Measurements from ENCODE around the gene GIPR.
"Not testable (repeated sequence)": the region's sequence is repeated elsewhere in the genome, so short reads cannot be mapped to it uniquely, and the experiment has no call there.

The GIPR gene

DNA sequence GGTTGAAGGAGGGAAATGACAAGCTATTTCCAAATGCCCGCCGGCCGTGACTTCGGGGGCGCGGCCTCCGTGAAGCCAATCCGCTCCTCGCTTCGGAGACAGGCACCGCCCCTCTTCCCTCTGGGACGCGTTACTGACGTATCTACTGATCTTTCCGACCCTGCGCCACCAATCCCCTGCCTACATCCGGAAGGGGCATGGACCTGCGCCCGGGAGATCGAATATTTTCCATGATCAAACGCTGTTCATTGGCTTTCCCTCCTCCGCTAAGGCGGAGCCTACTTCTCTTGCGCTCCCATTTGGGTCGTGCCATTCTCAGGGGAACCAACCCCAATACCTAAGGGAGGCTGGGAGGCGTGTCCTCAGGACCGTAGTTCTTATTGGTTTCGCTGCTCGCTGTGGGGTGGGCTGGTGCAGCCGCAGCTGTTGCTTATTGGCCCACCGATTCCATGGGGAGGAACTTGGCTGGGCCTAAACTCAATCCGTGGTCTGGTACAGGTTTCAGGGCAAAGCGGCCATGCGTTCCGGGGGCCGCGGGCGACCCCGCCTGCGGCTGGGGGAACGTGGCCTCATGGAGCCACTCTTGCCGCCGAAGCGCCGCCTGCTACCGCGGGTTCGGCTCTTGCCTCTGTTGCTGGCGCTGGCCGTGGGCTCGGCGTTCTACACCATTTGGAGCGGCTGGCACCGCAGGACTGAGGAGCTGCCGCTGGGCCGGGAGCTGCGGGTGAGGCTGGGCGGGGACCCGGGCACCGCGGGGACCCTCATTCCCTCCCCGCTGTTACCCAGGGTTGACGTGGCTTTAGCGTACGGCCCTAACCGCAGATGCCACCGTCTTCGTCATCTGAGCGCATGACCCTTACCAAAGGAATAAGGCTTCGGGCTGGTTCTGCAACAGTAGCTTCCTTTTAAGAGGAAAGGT is 24.4 kb downstream of the GIPR start, which contains the start of gene QPCTL:
Gene QPCTL (plus strand): TSS at position 480 of the 919 bp plus-strand sequence. CDS start 38 bp downstream, at position 518.
- DNase-seq: peak; percentile 99

DNA sequence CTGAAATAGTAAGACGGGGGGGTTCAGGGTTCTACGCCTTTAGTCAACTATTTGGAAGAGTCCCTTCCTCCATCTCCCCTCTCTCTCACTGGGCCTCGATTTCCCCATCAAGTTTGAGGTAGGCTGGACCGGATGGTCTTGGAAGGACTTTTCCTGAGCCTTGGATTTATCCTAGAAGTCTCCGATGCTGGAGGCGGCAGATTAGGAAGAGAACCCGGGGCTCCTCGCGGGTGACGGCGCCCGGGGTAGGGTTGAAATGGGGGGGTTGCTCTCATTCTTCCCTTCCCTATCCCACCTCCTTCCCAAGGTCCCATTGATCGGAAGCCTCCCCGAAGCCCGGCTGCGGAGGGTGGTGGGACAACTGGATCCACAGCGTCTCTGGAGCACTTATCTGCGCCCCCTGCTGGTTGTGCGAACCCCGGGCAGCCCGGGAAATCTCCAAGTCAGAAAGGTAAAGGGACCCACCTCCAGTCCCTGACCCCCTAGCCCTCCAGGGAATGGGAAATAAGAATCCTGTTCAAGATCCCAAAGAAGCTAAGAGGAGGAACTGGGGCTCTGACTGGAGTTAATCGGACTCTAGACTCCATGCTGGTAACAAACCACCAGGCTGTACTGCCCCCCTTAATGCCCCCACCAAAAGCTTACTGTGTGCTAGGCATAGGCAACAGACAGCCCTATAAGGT is 25.2 kb downstream of the GIPR start:
- no peak for DNase-seq

DNA sequence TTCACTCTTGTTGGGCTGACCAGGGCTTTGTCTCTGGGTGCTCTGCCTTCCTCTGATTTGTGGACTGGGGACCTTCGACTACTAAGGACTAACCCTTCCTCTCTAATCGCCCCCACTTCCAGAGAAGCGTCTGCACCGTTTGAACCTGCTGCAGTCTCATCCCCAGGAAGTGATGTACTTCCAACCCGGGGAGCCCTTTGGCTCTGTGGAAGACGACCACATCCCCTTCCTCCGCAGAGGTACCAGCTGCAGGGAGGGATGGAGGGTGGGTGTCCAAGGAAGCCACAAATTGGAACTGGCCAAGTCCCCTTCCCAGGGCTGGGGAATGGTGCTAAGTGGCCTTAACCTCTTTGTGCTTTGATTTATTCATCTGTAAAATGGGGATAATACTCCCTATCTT is 33.7 kb downstream of the GIPR start:
- no peak for DNase-seq

DNA sequence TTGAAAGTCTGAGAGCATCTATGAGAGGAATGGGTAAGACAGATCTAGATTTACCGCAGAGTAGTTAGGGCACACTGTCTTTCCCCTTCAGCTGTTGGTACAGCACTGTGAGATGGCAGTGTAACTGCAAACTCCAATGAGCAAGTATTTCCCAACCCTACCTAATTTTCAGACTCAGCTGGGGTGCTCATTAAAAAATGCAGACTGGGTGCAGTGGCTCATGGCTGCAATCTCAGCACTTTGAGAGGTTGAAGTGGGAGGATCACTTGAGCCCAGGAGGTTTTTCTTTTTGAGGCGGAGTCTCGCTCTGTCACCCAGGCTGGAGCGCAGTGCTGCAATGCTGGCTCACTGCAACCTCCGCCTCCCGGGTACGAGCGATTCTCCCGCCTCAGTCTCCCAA is 37.1 kb downstream of the GIPR start:
- no peak for DNase-seq

DNA sequence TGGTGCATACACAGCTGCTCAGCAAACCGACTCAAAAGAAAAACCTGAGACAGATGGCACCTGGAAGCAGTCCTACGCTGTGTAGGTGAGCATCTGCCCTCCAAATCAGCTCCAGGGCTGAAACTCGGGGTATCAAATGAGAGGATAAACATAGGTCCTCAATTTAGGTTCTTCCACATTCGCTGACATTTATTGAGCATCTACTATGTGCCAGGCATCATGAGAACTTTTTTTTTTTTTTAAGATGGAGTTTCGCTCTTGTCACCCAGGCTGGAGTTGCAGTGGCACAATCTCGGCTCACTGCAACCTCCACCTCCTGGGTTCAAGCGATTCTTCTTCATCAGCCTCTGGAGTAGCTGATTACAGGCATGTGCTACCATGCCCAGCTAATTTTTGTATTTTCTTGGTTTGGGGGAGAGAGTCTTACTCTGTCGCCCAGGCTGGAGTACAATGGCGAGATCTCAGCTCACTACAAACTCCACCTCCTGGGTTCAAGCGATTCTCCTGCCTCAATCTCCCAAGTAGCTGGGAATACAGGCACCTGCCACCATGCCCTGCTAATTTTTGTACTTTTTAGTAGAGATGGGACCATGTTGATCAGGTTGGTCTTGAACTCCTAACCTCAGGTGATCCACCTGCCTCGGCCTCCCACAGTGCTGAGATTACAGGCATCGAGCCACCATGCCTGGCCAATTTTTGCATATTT is 37.8 kb downstream of the GIPR start:
- DNase-seq: no peak

DNA sequence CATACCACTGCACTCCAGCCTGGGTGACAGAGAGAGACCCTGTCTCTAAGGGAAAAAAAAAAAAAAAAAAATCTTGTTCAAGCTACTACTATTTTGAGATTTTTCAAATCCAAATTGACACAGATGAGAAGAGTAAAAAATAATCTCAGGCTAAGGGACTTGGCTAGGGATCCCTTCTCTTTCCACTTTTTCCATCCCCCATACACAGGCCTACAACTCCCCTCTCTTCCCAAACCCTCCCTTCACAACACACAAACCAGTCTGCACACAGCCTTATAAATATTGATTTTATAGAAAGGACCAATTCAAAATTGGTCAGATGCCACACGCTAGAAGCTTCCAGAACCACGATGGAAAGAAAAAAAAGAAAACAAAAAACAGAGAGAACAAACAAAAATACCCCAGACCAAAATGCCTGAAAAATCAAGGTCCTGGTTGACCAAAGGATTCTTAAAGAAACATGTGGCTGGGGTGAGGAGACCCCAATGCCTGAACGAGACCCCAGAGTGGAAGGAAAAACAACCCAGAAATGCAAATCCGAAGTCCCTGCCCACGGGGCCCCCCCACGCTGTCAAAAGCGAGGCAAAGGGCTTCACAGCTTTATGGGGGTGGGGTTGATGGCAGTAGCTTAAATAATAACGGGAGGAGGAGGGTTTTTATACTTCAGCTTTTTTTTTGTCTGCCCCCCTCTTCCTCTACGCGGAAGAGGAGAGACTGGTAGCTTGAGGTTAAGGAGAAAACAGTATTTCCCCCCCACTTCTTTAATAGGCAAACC is 42.5 kb downstream of the GIPR start:
- no peak for DNase-seq

DNA sequence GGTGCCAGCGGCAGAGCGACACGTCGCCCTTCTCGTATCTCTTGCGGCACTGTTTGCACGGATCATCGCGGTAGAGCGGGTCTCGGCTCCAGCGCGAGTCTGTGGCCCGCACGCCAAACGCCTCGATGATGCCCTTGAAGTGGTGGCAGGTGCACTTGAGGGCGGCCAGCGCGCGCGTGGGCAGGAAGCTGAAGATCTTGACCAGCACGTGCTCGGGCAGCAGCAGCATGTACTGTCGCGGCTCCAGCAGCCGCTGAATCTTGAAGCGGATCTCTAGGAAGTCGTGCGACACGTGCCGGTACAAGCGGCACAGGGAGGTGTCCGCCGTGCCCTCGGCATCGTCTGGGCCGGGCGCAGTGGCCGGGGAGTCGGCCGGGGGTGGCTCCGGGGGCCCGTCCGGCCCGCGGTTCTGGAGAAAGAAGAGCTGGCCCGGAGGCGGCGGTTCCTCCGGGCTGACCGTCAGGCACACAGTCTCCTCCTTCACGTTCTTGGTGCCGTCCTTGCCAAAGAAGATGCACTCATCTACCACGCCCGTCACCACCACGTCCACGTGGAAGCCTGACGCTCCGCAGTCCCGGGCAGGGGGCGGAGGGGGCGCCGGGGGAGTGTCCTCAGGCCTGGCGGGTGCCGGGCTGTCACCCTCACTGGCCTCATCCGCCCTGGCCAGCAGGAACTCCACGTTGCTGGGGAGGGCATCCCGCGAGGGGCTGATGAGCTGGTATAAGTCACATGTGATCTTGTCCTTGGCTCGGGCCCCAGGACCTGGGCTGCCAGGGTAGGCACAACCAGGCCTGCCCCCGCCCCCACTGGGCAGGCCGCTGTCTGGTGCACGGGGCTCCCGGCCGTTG is 44.1 kb downstream of the GIPR start:
- no peak for DNase-seq

DNA sequence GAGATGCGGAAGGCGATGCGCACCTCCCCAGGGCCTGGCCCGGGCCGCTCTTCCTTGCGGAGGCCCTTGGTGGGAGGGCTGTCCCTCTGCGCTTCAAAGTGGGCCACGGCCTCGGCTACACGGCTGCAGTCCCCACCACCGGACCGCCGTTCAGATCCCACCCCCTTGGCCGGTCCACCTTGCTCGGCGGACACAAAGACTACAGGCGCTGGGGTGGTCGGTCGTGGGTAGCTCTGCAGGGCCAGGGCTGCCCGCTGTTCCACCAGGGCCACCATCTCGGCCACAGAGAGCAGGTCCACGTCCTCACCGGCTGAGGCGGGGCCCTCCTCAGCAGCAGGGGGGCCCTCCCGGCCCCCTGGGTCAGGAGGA is 44.7 kb downstream of the GIPR start:
- no peak for DNase-seq

DNA sequence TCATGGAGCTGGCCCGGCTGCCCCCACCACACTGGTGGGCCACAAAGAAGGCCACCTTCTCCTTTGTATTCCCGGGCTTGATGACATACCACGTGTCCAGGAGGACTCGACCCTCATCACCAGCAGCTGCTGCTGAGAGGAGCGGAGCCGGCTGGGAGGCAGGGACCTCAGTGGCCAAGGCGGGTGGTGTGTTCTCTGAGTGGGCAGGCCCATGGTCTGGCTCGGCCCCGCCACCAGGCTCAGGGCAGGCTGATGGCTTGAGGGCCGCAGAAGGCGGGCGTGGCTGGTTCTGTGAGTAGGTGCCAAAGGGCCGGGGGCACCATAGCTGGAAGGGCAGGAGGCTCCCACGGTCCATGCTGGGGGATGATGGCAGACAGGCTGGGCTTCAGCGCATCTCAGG is 45.1 kb downstream of the GIPR start:
- no peak for DNase-seq

DNA sequence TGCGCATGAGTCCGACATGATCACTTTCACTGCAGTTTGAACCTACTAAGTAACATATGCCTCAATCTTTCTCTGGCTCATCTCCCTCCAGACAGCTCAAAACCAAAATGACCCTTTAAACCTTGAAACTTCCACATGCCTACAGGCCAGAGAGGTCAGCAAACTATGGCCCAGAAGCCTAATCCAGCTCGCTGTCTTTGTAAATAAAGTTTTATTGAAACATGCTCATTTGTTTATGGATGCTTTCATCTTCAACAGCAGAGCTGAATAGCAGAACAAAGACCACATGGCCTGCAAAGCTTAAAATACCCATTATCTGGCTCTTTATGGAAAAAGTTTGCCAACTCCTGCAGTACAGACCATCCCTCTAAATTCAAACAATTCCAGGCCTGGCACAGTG is 47.1 kb downstream of the GIPR start:
- DNase-seq: no peak

DNA sequence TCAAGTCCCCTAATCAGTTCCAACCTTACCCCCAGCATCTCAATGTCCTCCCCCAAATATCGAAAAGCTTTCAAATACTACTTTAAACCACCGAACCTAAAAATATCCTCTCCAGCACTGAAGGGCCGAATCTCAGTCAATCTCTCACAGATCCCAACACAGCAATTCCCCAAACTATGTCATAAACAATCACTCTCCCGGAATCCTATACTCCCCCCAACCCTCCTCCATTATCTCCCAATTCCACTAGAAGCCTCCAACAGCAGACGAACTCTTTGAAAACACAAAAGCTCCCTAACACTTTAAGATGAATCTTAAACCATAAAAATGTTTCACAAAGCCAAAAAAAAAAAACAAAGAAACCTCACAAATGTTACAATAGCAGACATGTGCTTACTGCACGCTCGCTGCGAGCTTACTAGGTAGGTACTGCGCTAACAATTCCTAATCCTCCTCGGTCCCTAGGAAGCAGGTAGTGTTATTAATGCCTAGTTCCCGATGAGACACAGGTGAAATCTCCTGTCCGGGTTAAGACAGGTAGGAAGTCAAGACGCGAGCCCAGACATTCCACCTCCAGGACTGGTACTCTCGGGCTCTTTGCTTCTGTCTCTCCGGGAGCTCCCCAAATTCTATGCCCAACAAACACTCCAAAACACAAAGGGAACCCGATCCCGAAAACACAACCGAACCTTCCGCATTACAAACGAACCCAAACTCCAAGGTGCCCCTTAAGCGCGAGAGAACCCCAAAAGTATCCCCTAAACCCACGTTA is 48.5 kb downstream of the GIPR start:
- no peak for DNase-seq

DNA sequence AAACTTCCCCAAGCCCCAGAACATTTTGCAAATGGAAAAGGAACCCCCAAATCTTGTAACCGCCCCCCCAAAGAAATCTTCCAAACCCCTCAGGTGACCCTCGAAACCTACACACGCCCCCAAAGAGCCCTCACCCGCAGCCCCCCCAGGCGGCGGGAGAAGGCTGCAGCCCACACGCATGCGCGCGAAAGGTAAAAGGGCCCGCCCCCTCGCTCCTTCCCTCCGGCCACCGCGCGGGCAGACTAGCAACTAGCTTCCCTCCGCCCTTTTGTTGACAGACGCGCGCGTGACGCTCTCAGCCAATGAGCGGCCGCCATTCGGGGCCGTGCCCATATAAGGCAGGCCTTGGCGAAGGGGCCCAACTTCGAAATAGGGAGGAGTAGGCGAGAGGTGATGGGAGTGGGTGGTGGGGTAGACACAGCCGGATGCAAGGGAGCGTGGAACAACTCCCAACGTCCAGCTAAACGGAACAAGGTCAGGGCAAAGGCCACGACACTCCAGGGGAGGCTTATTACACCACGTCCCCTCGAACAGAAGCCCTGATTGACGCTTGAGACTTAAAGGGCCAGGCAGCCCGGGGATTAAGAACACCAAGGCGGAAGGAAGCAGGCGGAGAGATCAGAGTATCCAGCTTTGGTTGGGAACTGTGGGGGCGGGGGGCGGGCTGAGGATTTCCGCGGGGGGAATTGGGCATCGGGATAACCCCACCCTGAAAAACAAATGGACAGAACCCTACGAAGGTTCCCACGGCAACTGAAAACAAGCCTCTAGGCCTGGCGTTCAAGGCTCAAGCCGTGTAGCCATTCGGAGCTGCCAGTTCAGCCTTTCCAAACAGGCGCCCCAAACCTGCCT is 49.3 kb downstream of the GIPR start:
- peak; percentile 92 for DNase-seq

DNA sequence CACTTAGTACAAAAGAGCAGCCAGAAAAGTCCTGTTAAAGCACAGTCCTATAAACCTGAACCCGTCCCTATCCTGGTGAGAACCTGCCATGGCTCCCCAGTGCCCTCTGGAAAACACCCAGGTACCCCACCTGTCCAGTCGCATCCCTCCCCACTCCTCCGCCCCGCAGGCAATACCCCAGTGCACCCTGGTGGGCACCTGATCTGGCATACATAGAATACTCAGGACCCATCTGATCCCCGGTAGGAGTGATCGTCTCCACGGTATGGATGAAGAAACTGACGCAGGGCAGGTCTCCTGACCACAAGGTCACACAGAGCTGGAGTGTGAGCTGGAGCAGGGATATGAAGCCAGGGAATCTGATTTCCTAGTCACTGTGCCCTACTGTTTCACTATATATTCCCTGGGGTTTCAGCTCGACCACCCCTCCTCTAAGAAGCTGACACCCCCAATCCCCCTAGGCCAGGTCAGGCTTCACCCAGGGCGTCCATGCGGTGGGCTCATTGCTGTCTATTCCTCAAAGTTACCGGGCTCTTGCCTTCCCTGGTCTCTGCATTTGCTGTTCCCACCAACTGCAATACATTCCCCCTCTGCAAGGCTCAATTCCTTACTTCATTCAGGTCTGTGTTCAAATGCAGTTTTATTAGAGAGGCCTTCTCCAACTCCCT is 50.1 kb downstream of the GIPR start:
- DNase-seq: no peak

DNA sequence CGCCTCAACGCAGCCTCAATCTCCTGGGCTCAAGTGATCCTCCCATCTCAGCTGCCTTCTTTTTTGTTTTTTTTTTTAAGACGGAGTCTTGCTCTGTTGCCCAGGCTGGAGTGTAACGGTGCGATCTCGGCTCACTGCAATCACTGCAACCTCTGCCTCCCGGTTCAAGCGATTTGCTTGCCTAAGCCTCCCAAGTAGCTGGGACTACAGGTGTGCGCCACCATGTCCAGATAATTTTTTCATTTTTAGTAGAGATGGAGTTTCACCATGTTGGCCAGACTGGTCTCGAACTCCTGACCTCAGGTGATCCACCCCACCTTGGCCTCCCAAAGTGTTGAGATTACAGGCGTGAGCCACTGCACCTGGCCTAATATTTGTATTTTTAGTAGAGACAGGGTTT is 52.0 kb downstream of the GIPR start:
- not testable (repeated sequence) for DNase-seq

DNA sequence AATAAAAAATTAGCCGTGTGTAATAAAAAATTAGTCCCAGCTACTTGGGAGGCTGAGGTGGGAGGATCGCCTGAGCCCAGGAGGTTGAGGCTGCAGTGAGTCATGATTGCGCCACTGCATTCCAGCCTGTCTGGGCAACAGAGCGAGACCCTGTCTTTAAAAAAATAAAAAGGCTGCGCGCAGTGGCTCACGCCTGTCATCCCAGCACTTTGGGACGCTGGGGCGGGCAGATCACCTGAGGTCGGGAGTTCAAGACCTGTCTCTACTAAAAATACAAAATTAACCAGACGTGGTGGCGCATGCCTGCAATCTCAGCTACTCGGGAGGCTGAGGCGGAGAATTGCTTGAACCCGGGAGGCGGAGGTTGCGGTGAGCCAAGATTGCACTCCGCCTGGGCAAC is 60.7 kb downstream of the GIPR start:
- not testable (repeated sequence) for DNase-seq

DNA sequence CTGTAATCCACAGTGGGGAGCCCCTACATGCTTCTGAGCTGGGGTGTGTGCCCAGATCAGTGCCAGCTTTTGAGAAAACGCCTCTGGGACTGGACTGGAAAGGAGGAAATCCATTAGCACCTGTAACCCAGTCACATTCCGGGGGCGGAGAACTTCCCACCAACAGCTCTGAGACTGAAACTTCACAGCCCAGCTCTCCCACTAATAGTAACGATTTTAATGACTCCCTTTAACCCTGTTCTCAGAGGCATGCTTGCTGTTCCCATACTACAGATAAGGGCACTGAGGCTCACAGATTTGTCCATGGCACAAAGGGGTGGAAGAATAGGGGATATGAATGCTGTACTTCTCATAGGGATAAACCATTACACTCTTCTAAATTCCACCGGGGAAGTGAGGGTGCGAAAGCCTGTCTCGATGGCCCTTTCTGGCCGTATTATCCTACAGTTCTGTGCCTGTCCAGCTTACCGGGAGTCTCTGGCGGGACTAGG is 61.8 kb downstream of the GIPR start:
- DNase-seq: no peak

DNA sequence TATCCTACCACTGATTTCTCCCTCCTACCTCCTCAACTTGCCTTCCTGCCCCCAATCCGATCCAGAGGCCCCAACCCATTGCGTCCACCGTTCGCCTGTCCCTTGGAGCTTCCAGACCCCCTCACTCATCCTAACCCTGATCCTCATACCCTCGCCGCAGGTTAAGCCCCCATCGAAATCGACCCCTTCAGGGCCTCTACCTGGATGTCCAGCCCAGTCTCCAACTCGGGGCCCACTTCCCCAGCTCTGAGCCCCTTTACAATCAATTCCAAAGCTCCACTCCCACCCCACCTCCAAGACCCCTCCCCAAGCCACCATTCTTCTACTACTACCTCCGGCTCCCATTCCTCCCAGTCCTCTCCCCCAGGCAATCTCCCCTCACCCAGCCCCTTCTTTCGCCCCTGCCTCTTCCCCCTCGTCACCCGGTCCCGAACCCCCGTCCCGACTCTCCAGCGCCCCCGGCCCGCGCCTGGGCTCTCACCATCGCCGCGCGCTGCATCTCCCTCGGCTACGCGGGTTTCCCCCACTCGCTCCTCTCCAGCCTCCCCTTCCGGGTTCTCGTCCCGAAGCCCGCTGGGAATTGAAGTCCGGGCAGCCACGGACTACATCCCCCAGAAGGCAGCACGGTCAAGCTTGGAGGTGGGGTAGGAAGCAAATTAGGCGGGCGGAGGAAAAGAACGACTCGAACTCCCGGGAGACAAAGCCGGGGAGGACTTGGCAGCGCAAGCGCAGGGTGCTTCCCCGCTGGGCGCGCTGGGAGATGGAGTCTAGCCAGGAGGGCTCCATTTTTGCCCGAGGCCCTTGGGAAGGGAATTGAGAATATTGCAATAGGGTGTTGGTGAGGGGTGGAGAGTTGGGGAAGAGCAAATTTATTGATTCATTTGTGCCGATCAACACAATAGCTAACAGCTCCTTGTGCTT is 62.6 kb downstream of the GIPR start, which contains the start of gene FBXO46:
Gene FBXO46 (minus strand): TSS at position 529 of the 921 bp plus-strand sequence. CDS start 17,401 bp downstream, outside the sequence.
- peak; percentile 78 for DNase-seq
